K562 (cell line): Measurements from ENCODE around the gene PLXNB2. TPM values are rescaled to one million over a fixed set of nuclear protein-coding genes. Genes with fewer than 3 reads are reported as not detected.

ENCODE experiments used
- GATA2 ChIP-seq: sonication (generic); formaldehyde crosslinking; IDR thresholded peaks from 2 replicates; pipeline ENCODE4 v1.4.0; 2020; ENCODE audit warnings: mild to moderate bottlenecking, missing genetic modification reagents
- POLR2G ChIP-seq: fragments of 200-400 bp; formaldehyde crosslinking; IDR thresholded peaks from 2 replicates; pipeline ENCODE4 v1.6.1; 2017; ENCODE audit warnings: low read depth, mild to moderate bottlenecking, antibody characterized with exemption, low read length, moderate library complexity
- SIN3B ChIP-seq: fragments of 450-650 bp; IDR thresholded peaks from 2 replicates; pipeline ENCODE4 v1.6.1; 2017; ENCODE audit warnings: low read depth, mild to moderate bottlenecking, moderate library complexity
- SNIP1 ChIP-seq: fragments of 450-650 bp; IDR thresholded peaks from 2 replicates; pipeline ENCODE4 v1.7.1; 2017; ENCODE audit warnings: low read depth, mild to moderate bottlenecking
- TAF1 ChIP-seq: IDR thresholded peaks from 2 replicates; pipeline ENCODE4 v1.6.1; 2011; ENCODE audit warnings: mild to moderate bottlenecking, low read length, moderate library complexity; ENCODE audit not compliant: insufficient read depth, control insufficient read depth, severe bottlenecking; ENCODE audit errors: extremely low read depth
- ZNF140 ChIP-seq: fragments of 250-450 bp; sonication (Bioruptor Pico); IDR thresholded peaks from 2 replicates; pipeline ENCODE4 v1.8.0; 2021; ENCODE audit warnings: moderate library complexity, mild to moderate bottlenecking, inconsistent platforms
- polyA plus RNA-seq, 8 experiments: library from polyadenylated mRNA; depleted of rRNA in 4 of 8; stranded (reverse) in 5 of 8; unstranded in 3 of 8; fragments of >200 nt; fragmentation: Nextera tagmentation in 2 of 8; fragmentation: Illumina TruSeq in 1 of 8; extraction: Ambion mirVana in 2 of 8; extraction: Trizol in 1 of 8; gene quantifications; 2 replicates each; pipeline versions ENCODE4 v1.2.1 to v1.2.3, GENCODE V29; 2011 to 2014; ENCODE audit warnings: inconsistent platforms in 1 of 8, missing spikeins in 1 of 8
- total RNA-seq, 7 experiments: library from RNA; depleted of rRNA in 6 of 7; stranded (reverse); fragments of >200 nt in 6 of 7; fragmentation: Illumina TruSeq in 2 of 7; extraction: Trizol in 2 of 7; gene quantifications; 2 replicates each; pipeline versions ENCODE4 v1.2.1 to v1.2.3, GENCODE V29; 2011 to 2021; ENCODE audit warnings: low replicate concordance in 1 of 7
- TF ChIP-seq, protein P1 (sequence below): fragments of 450-650 bp; IDR thresholded peaks from 2 replicates; pipeline ENCODE4 v1.6.1; 2016; ENCODE audit warnings: mild to moderate bottlenecking, moderate library complexity
- TF ChIP-seq, protein P2 (sequence below): conservative IDR thresholded peaks from 2 replicates; pipeline ENCODE4 v1.6.1; 2011; ENCODE audit warnings: low read depth, mild to moderate bottlenecking, low read length; ENCODE audit not compliant: control insufficient read depth
- TF ChIP-seq, protein P3 (sequence below): fragments of 450-650 bp; formaldehyde crosslinking; IDR thresholded peaks from 2 replicates; pipeline ENCODE4 v1.4.0; 2020; ENCODE audit warnings: mild to moderate bottlenecking, moderate library complexity
- TF ChIP-seq, protein P4 (sequence below): sonication (generic); formaldehyde crosslinking; IDR thresholded peaks from 2 replicates; pipeline ENCODE4 v1.8.0; 2022; ENCODE audit warnings: missing genetic modification reagents, mild to moderate bottlenecking, moderate library complexity, borderline replicate concordance

The PLXNB2 gene
- total and polyA plus RNA-seq, 9 of the 15 experiments (the other 6 are each of a cell fraction or from before 2014, with no cell fraction given): 0.15 to 45.1 (median 13.6) TPM

DNA sequence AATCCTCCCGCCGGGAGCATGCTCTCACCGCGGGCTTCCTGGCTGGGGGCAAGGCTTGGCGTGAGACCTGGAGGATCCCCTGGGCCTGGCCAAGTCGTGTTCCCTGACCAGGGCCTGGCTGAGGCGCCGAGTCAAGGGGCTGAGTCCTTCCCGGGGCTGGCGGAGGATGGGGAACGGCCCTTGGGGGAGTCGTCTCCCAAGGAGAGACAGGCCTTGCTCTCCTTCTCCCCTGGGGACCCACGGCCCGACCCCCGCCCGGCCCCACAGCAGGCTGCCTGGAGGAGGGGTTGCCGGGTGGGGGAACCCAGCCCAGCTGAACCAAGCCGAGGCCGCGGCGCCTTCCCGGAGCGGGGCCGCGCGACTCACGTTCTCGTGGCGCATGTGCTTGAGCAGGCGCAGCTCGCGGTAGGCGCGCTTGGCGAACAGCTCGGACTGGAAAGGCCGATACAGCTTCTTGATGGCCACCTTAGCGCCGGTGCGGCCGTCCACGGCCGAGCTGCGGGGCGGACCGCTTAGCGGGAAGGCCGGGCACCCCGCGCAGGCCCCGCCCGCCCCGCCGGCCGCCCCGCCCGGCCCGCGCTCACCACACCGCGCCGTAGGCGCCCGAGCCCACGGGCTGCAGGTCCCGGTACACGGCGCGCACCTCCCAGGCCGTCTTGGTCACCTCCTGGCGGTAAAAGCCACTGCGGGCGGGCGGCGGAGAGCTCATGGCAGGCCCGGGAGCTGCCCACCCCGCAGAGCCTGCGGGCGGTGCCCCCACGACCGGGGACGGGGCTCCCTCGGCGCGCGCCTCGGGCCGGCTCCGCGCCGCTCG is 46.4 kb downstream of the PLXNB2 start (continued):
- TF ChIP-seq, protein P1, sequence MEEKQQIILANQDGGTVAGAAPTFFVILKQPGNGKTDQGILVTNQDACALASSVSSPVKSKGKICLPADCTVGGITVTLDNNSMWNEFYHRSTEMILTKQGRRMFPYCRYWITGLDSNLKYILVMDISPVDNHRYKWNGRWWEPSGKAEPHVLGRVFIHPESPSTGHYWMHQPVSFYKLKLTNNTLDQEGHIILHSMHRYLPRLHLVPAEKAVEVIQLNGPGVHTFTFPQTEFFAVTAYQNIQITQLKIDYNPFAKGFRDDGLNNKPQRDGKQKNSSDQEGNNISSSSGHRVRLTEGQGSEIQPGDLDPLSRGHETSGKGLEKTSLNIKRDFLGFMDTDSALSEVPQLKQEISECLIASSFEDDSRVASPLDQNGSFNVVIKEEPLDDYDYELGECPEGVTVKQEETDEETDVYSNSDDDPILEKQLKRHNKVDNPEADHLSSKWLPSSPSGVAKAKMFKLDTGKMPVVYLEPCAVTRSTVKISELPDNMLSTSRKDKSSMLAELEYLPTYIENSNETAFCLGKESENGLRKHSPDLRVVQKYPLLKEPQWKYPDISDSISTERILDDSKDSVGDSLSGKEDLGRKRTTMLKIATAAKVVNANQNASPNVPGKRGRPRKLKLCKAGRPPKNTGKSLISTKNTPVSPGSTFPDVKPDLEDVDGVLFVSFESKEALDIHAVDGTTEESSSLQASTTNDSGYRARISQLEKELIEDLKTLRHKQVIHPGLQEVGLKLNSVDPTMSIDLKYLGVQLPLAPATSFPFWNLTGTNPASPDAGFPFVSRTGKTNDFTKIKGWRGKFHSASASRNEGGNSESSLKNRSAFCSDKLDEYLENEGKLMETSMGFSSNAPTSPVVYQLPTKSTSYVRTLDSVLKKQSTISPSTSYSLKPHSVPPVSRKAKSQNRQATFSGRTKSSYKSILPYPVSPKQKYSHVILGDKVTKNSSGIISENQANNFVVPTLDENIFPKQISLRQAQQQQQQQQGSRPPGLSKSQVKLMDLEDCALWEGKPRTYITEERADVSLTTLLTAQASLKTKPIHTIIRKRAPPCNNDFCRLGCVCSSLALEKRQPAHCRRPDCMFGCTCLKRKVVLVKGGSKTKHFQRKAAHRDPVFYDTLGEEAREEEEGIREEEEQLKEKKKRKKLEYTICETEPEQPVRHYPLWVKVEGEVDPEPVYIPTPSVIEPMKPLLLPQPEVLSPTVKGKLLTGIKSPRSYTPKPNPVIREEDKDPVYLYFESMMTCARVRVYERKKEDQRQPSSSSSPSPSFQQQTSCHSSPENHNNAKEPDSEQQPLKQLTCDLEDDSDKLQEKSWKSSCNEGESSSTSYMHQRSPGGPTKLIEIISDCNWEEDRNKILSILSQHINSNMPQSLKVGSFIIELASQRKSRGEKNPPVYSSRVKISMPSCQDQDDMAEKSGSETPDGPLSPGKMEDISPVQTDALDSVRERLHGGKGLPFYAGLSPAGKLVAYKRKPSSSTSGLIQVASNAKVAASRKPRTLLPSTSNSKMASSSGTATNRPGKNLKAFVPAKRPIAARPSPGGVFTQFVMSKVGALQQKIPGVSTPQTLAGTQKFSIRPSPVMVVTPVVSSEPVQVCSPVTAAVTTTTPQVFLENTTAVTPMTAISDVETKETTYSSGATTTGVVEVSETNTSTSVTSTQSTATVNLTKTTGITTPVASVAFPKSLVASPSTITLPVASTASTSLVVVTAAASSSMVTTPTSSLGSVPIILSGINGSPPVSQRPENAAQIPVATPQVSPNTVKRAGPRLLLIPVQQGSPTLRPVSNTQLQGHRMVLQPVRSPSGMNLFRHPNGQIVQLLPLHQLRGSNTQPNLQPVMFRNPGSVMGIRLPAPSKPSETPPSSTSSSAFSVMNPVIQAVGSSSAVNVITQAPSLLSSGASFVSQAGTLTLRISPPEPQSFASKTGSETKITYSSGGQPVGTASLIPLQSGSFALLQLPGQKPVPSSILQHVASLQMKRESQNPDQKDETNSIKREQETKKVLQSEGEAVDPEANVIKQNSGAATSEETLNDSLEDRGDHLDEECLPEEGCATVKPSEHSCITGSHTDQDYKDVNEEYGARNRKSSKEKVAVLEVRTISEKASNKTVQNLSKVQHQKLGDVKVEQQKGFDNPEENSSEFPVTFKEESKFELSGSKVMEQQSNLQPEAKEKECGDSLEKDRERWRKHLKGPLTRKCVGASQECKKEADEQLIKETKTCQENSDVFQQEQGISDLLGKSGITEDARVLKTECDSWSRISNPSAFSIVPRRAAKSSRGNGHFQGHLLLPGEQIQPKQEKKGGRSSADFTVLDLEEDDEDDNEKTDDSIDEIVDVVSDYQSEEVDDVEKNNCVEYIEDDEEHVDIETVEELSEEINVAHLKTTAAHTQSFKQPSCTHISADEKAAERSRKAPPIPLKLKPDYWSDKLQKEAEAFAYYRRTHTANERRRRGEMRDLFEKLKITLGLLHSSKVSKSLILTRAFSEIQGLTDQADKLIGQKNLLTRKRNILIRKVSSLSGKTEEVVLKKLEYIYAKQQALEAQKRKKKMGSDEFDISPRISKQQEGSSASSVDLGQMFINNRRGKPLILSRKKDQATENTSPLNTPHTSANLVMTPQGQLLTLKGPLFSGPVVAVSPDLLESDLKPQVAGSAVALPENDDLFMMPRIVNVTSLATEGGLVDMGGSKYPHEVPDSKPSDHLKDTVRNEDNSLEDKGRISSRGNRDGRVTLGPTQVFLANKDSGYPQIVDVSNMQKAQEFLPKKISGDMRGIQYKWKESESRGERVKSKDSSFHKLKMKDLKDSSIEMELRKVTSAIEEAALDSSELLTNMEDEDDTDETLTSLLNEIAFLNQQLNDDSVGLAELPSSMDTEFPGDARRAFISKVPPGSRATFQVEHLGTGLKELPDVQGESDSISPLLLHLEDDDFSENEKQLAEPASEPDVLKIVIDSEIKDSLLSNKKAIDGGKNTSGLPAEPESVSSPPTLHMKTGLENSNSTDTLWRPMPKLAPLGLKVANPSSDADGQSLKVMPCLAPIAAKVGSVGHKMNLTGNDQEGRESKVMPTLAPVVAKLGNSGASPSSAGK: peak; percentile 74; the same call in 1 of the 2 replicates
- TF ChIP-seq SIN3B: 0 out of 2 replicates have a peak, but pooled peaks have one; percentile 16
- TF ChIP-seq POLR2G: peak; percentile 70
- TF ChIP-seq, protein P2, sequence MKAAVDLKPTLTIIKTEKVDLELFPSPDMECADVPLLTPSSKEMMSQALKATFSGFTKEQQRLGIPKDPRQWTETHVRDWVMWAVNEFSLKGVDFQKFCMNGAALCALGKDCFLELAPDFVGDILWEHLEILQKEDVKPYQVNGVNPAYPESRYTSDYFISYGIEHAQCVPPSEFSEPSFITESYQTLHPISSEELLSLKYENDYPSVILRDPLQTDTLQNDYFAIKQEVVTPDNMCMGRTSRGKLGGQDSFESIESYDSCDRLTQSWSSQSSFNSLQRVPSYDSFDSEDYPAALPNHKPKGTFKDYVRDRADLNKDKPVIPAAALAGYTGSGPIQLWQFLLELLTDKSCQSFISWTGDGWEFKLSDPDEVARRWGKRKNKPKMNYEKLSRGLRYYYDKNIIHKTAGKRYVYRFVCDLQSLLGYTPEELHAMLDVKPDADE: peak; percentile 28; the same call in 1 of the 2 replicates
- TF ChIP-seq, protein P3, sequence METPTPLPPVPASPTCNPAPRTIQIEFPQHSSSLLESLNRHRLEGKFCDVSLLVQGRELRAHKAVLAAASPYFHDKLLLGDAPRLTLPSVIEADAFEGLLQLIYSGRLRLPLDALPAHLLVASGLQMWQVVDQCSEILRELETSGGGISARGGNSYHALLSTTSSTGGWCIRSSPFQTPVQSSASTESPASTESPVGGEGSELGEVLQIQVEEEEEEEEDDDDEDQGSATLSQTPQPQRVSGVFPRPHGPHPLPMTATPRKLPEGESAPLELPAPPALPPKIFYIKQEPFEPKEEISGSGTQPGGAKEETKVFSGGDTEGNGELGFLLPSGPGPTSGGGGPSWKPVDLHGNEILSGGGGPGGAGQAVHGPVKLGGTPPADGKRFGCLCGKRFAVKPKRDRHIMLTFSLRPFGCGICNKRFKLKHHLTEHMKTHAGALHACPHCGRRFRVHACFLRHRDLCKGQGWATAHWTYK: no peak
- TF ChIP-seq, protein P4, sequence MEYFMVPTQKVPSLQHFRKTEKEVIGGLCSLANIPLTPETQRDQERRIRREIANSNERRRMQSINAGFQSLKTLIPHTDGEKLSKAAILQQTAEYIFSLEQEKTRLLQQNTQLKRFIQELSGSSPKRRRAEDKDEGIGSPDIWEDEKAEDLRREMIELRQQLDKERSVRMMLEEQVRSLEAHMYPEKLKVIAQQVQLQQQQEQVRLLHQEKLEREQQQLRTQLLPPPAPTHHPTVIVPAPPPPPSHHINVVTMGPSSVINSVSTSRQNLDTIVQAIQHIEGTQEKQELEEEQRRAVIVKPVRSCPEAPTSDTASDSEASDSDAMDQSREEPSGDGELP (CRISPR knock-in tag): peak; percentile 87
- TF ChIP-seq ZNF140 (CRISPR knock-in tag): no peak
- no peak for TF ChIP-seq SNIP1
- TF ChIP-seq TAF1: peak; percentile 27
- no peak for TF ChIP-seq GATA2 (CRISPR knock-in tag)
